HG02798 (cell line): ENCODE measurements around the gene HERC3.

Experiments
- ATAC-seq: cut with Tn5 transposase; IDR thresholded peaks from one replicate; pipeline ENCODE4 v1.9.1; 2021; ENCODE audit warnings: mild to moderate bottlenecking; ENCODE audit not compliant: unreplicated experiment, poor library complexity

The HERC3 gene

GRCh38 chr4:88591787-88592599 lies at the start of gene HERC3:
Gene HERC3, plus strand, starts transcription at chr4:88592480. Its CDS starts 13,344 bp downstream, at chr4:88605824.
- peak; percentile 98 for ATAC-seq

- ATAC-seq, result no peak
These were observed 42.5 kb upstream of the HERC3 start for GRCh38 chr4:88549815-88550214.

- ATAC-seq, result no peak
These were observed 24.7 kb upstream of the HERC3 start for GRCh38 chr4:88567591-88567990.

GRCh38 chr4:88570001-88570400 lies 22.3 kb upstream of the HERC3 start:
- ATAC-seq, result no peak

- no peak for ATAC-seq
These were observed 18.9 kb upstream of the HERC3 start for GRCh38 chr4:88573276-88573980.

GRCh38 chr4:88573995-88574394 lies 18.3 kb upstream of the HERC3 start:
- ATAC-seq, result no peak

GRCh38 chr4:88575186-88575585 lies 17.1 kb upstream of the HERC3 start:
- no peak for ATAC-seq

- ATAC-seq, result no peak
These were observed 9.8 kb upstream of the HERC3 start for GRCh38 chr4:88582493-88582892.

GRCh38 chr4:88583631-88584470 lies 8.4 kb upstream of the HERC3 start:
- ATAC-seq, result no peak

GRCh38 chr4:88584471-88584900 lies 7.8 kb upstream of the HERC3 start:
- ATAC-seq, result no peak

- ATAC-seq, result no peak
These were observed 6.4 kb upstream of the HERC3 start for GRCh38 chr4:88585917-88586316.

GRCh38 chr4:88587306-88587705 lies 5.0 kb upstream of the HERC3 start:
- no peak for ATAC-seq

GRCh38 chr4:88592600-88593448 lies 544 bp downstream of the HERC3 start:
- peak; percentile 84 for ATAC-seq

- ATAC-seq, result no peak
These were observed 5.8 kb downstream of the HERC3 start for GRCh38 chr4:88597970-88598660.

GRCh38 chr4:88599298-88599697 lies 7.0 kb downstream of the HERC3 start:
- ATAC-seq, result no peak

- no peak for ATAC-seq
These were observed 7.4 kb downstream of the HERC3 start for GRCh38 chr4:88599714-88600113.

- ATAC-seq, result no peak
These were observed 8.0 kb downstream of the HERC3 start for GRCh38 chr4:88600176-88600838.

- no peak for ATAC-seq
These were observed 12.8 kb downstream of the HERC3 start for GRCh38 chr4:88604978-88605678.
